HepG2 (cell line): ENCODE measurements around the gene GALNT11. TPM values are rescaled to one million over a fixed set of nuclear protein-coding genes. Genes with fewer than 3 reads are reported as not detected.

ENCODE experiments used
- ATAC-seq: fragments of 200-7000 bp; cut with Tn5 transposase; 3 replicates; pipeline ENCODE4 v1.9.1; 2020; ENCODE audit warnings: mild to moderate bottlenecking, moderate library complexity
- BruUV-seq: library from RNA; stranded (reverse); fragments of 400-500 nt; replicated peaks from 2 replicates; lab custom pipeline; 2021; lab: Mats Ljungman, UMichigan
- CTCF ChIA-PET: fragments of 300-600 bp; formaldehyde crosslinking; extraction: SDS; loops from one replicate; lab custom pipeline; 2021; ENCODE audit warnings: low total read pairs, inconsistent platforms, low intra/inter-chr PET ratio; lab: Yijun Ruan, JAX
- POLR2A ChIA-PET: fragments of 350-600 bp; sonication (Branson Sonifier 250); formaldehyde crosslinking; loops from one replicate; lab custom pipeline; 2020; ENCODE audit warnings: antibody characterized with exemption, inconsistent platforms; lab: Yijun Ruan, JAX
- DNase-seq: peaks from one replicate; pipeline ENCODE4 v3.0.0-alpha.2; 2015; ENCODE audit warnings: low spot score
- FAIRE-seq: peaks from 3 replicates; lab custom pipeline; 2011; peaks lifted over from hg19 to GRCh38; lab: Jason Lieb, UNC
- H2AFZ ChIP-seq: one replicate; pipeline ENCODE4 v1.6.1; 2011; ENCODE audit warnings: low read length, inconsistent platforms
- H3K27ac ChIP-seq: fragments of 300-600 bp; 3 replicates; pipeline ENCODE4 v1.8.0; 2011; ENCODE audit warnings: mixed run types, mild to moderate bottlenecking, mixed read lengths, low read length, inconsistent platforms; ENCODE audit not compliant: insufficient read depth; ENCODE audit errors: extremely low read length
- H3K27me3 ChIP-seq, 2 experiments: fragments of 200-600 bp in 1 of 2; 2 replicates in 1 of 2; 3 replicates in 1 of 2; pipeline versions ENCODE4 v1.6.0 to v1.8.0; 2011; ENCODE audit warnings: low read length in 2 of 2, mild to moderate bottlenecking in 2 of 2, moderate library complexity in 2 of 2, inconsistent platforms in 1 of 2; ENCODE audit not compliant: insufficient read depth in 2 of 2, control insufficient read depth in 1 of 2
- H3K36me3 ChIP-seq, 2 experiments: fragments of 200-600 bp in 1 of 2; replicated peaks in 1 of 2; 2 replicates in 1 of 2; 3 replicates in 1 of 2; pipeline versions ENCODE4 v1.5.1 to v1.8.0; 2011; ENCODE audit warnings: low read length in 2 of 2, inconsistent platforms in 1 of 2; ENCODE audit not compliant: insufficient read depth in 2 of 2, control insufficient read depth in 1 of 2
- H3K4me1 ChIP-seq: 2 replicates; pipeline ENCODE4 v1.5.1; 2012; ENCODE audit warnings: low read length, inconsistent platforms; ENCODE audit not compliant: insufficient read depth
- H3K4me2 ChIP-seq: 2 replicates; pipeline ENCODE4 v1.6.0; 2011; ENCODE audit warnings: low read depth, low read length, inconsistent platforms
- H3K4me3 ChIP-seq, 3 experiments: fragments of 200-600 bp in 1 of 3; sonication (generic), shearing (Covaris generic) in 1 of 3; replicated peaks in 1 of 3; 2 replicates each; pipeline ENCODE4 v1.5.1; 2011 to 2016; ENCODE audit warnings: low read length in 3 of 3, inconsistent platforms in 2 of 3, low read depth in 2 of 3, mild to moderate bottlenecking in 2 of 3, control low read depth in 1 of 3, mixed read lengths in 1 of 3; ENCODE audit not compliant: insufficient read depth in 1 of 3
- H3K79me2 ChIP-seq: one replicate; pipeline ENCODE4 v1.6.1; 2011; ENCODE audit warnings: low read length, inconsistent platforms; ENCODE audit not compliant: insufficient read depth
- H3K9ac ChIP-seq: 2 replicates; pipeline ENCODE4 v1.6.0; 2011; ENCODE audit warnings: mild to moderate bottlenecking, low read depth, low read length, inconsistent platforms; ENCODE audit not compliant: insufficient read depth
- H3K9me3 ChIP-seq: 2 replicates; pipeline ENCODE4 v1.5.1; 2012; ENCODE audit warnings: mild to moderate bottlenecking, low read length
- H4K20me1 ChIP-seq: 2 replicates; pipeline ENCODE4 v1.6.0; 2011; ENCODE audit warnings: inconsistent platforms, mild to moderate bottlenecking, low read length, moderate library complexity; ENCODE audit not compliant: insufficient read depth
- AGO2 ChIP-seq: fragments of 200-400 bp; formaldehyde crosslinking; optimal IDR thresholded peaks from 2 replicates; pipeline ENCODE3; 2017; ENCODE audit warnings: mild to moderate bottlenecking, low read depth, low read length, moderate library complexity
- ARID5B ChIP-seq: IDR thresholded peaks from 2 replicates; pipeline ENCODE4 v1.4.0; 2020; ENCODE audit warnings: mild to moderate bottlenecking, missing genetic modification reagents
- HOXA7 ChIP-seq: sonication (generic); formaldehyde crosslinking; IDR thresholded peaks from 2 replicates; pipeline ENCODE4 v1.8.1; 2022; ENCODE audit warnings: mild to moderate bottlenecking, missing genetic modification reagents, moderate library complexity
- IKZF4 ChIP-seq: sonication (generic); formaldehyde crosslinking; IDR thresholded peaks from 2 replicates; pipeline ENCODE4 v1.5.1; 2020; ENCODE audit warnings: borderline replicate concordance, mild to moderate bottlenecking, low read depth, missing genetic modification reagents; ENCODE audit errors: not compliant biosample characterization
- NAIF1 ChIP-seq: sonication (generic); formaldehyde crosslinking; IDR thresholded peaks from 2 replicates; pipeline ENCODE4 v1.5.0; 2020; ENCODE audit warnings: mild to moderate bottlenecking, missing genetic modification reagents, borderline replicate concordance
- NFRKB ChIP-seq: fragments of 450-650 bp; IDR thresholded peaks from 2 replicates; pipeline ENCODE4 v1.6.1; 2017
- NPAS2 ChIP-seq: sonication (generic); formaldehyde crosslinking; IDR thresholded peaks from 2 replicates; pipeline ENCODE4 v1.8.0; 2022; ENCODE audit warnings: mild to moderate bottlenecking, missing genetic modification reagents, borderline replicate concordance
- PHF8 ChIP-seq: sonication (generic); formaldehyde crosslinking; IDR thresholded peaks from 2 replicates; pipeline ENCODE4 v1.5.0; 2020; ENCODE audit warnings: missing genetic modification reagents
- ZIK1 ChIP-seq: sonication (generic); formaldehyde crosslinking; IDR thresholded peaks from 2 replicates; pipeline ENCODE4 v1.5.0; 2020; ENCODE audit warnings: mild to moderate bottlenecking, low read depth, missing genetic modification reagents, borderline replicate concordance
- WGBS: methylation state at CpG from one replicate; pipeline ENCODE4 v1.1.6; 2017; ENCODE audit warnings: low lambda C conversion rate; 5-methylcytosine and 5-hydroxymethylcytosine counted together
- in situ Hi-C: cut with HindIII; loops from 2 replicates; pipeline ENCODE4 v1.10.0; 2017; ENCODE audit warnings: low pct_unique_long_range_greater_than_20kb; ENCODE audit not compliant: extremely low pct_ligation_motif_present
- intact Hi-C: fragments of 100-400 bp; cut with micrococcal nuclease; formaldehyde crosslinking; loops from one replicate; pipeline ENCODE4 v1.10.0; 2022; ENCODE audit not compliant: unreplicated experiment
- polyA plus RNA-seq, 8 experiments: library from polyadenylated mRNA; depleted of rRNA in 3 of 8; stranded (reverse) in 7 of 8; unstranded in 1 of 8; fragments of >200 nt; fragmentation: Illumina TruSeq in 4 of 8; extraction: Trizol in 4 of 8; gene quantifications; 2 replicates each; pipeline versions ENCODE4 v1.2.1 to v1.2.3, GENCODE V29; 2011 to 2016; ENCODE audit warnings: low read depth in 4 of 8, missing spikeins in 1 of 8, mixed read lengths in 1 of 8; ENCODE audit not compliant: insufficient read depth in 1 of 8
- total RNA-seq, 5 experiments: library from RNA; depleted of rRNA; stranded (reverse); fragments of >200 nt; fragmentation: Illumina TruSeq; extraction: Trizol; gene quantifications; 2 replicates each; pipeline ENCODE4 v1.2.3, GENCODE V29; 2016; ENCODE audit warnings: low read depth in 1 of 5

GALNT11 gene
- total and polyA plus RNA-seq, 2 of the 13 experiments (the other 11 are each of a cell fraction or from before 2014, with no cell fraction given) = 9.3 to 16.3 TPM

GRCh38 chr7:152133804-152134203, 108.3 kb downstream of the GALNT11 start:
- ATAC-seq (peak; percentile 16; the same call in 1 of the 3 replicates), DNase-seq (no peak)
- H3K4me1 ChIP-seq = no peaks in the 10 kb centered on the region
- intact Hi-C loops = no loop called here
- H3K9me3 ChIP-seq = no peaks in the 10 kb centered on the region
- ChIA-PET POLR2A (no interaction called here), CTCF (no interaction called here)
- no peak overlapping the region for H3K27ac ChIP-seq
- no peaks in the 10 kb centered on the region for H4K20me1 ChIP-seq
- H2AFZ ChIP-seq = no peak overlapping the region
- H3K9ac ChIP-seq = no peak overlapping the region
- peaks cover 12 to 27% of the 10 kb centered on the region in 2 experiments; a peak in 4 of 5 replicates for H3K36me3 ChIP-seq
- no peak overlapping the region for H3K4me2 ChIP-seq
- H3K27me3 ChIP-seq = no peaks in the 10 kb centered on the region
- in situ Hi-C loops = no loop called here
- no peak for TF ChIP-seq NPAS2 (CRISPR knock-in tag)
- TF ChIP-seq AGO2 = peak; percentile 28
- TF ChIP-seq, all 625 proteins: peak for 1
- WGBS = 98% methylated on average over 12 of the region's 13 CpGs
- no peak for FAIRE-seq
- Histone ChIP-seq H3K4me3 (no peak overlapping the region), H3K79me2 (no peaks in the 10 kb centered on the region)
- BruUV-seq = no TSS peak

- no peak overlapping the region for H3K27ac ChIP-seq
- no peaks in the 10 kb centered on the region for H3K79me2 ChIP-seq
- H3K4me2 ChIP-seq = no peak overlapping the region
- H3K4me3 ChIP-seq = no peak overlapping the region
- CTCF ChIA-PET = no interaction called here
- no peaks in the 10 kb centered on the region for H4K20me1 ChIP-seq
- intact Hi-C loops (no loop called here), in situ Hi-C loops (no loop called here)
- ATAC-seq (no peak), DNase-seq (no peak), FAIRE-seq (no peak)
- 93% methylated on average over 9 of the region's 9 CpGs for WGBS
- TF ChIP-seq IKZF4 (CRISPR knock-in tag) (no peak), ARID5B (CRISPR knock-in tag) (no peak), NAIF1 (CRISPR knock-in tag) (no peak), HOXA7 (CRISPR knock-in tag) (no peak), ZIK1 (no peak), NFRKB (no peak), PHF8 (CRISPR knock-in tag) (no peak)
- no TSS peak for BruUV-seq
- POLR2A ChIA-PET = no interaction called here
- H2AFZ ChIP-seq = no peak overlapping the region
- H3K4me1 ChIP-seq = no peaks in the 10 kb centered on the region
- no peak overlapping the region for H3K9ac ChIP-seq
- H3K36me3 ChIP-seq = peaks cover 16 to 40% of the 10 kb centered on the region in 2 experiments
- no peaks in the 10 kb centered on the region for H3K27me3 ChIP-seq
- H3K9me3 ChIP-seq = no peaks in the 10 kb centered on the region
These were observed 111.2 kb downstream of the GALNT11 start for GRCh38 chr7:152136686-152137085.
